GM12891 (cell line): ENCODE data around the gene NRTN.
"Not testable (repeated sequence)": the region's sequence is repeated elsewhere in the genome, so short reads cannot be mapped to it uniquely, and the experiment has no call there.

Source experiments
- DNase-seq: peaks from one replicate; pipeline ENCODE4 v3.0.0; 2011; ENCODE audit warnings: low spot score; ENCODE audit not compliant: insufficient read length
- FAIRE-seq: peaks from 2 replicates; lab custom pipeline; 2011; peaks lifted over from hg19 to GRCh38; lab: Jason Lieb, UNC
- PAX5 ChIP-seq: IDR thresholded peaks from 2 replicates; pipeline ENCODE4 v1.6.1; 2011; ENCODE audit warnings: low read length, moderate library complexity, mild to moderate bottlenecking; ENCODE audit not compliant: insufficient read depth, severe bottlenecking
- POLR2A ChIP-seq: IDR thresholded peaks from 2 replicates; pipeline ENCODE4 v1.6.1; 2011; ENCODE audit warnings: low read depth, low read length, control low read depth
- POLR2AphosphoS5 ChIP-seq: IDR thresholded peaks from 2 replicates; pipeline ENCODE4 v1.6.1; 2011; ENCODE audit warnings: low read depth, low read length, control low read depth
- POU2F2 ChIP-seq: IDR thresholded peaks from 2 replicates; pipeline ENCODE4 v1.6.1; 2011; ENCODE audit warnings: low read depth, mild to moderate bottlenecking, control low read depth, low read length, moderate library complexity
- SPI1 ChIP-seq: IDR thresholded peaks from 2 replicates; pipeline ENCODE4 v1.6.1; 2011; ENCODE audit warnings: low read depth, low read length, control low read depth
- TAF1 ChIP-seq: IDR thresholded peaks from 2 replicates; pipeline ENCODE4 v1.6.1; 2011; ENCODE audit warnings: low read depth, low read length, control low read depth

NRTN gene

GRCh38 chr19:5832061-5832460, 27.2 kb downstream of the NRTN start:
- FAIRE-seq (no peak), DNase-seq (no peak)
- TF ChIP-seq TAF1 (no peak), POU2F2 (no peak), POLR2AphosphoS5 (no peak), PAX5 (no peak), POLR2A (no peak), SPI1 (no peak)

- DNase-seq (no peak), FAIRE-seq (no peak)
- TF ChIP-seq POU2F2 (no peak), TAF1 (no peak), POLR2AphosphoS5 (no peak), SPI1 (no peak), PAX5 (no peak)
Measured at GRCh38 chr19:5832527-5833216, 27.8 kb downstream of the NRTN start.

GRCh38 chr19:5837761-5838352, 33.0 kb downstream of the NRTN start:
- FAIRE-seq: no peak
- no peak for DNase-seq
- TF ChIP-seq POLR2A (no peak), POLR2AphosphoS5 (no peak), SPI1 (no peak), PAX5 (no peak), TAF1 (no peak), POU2F2 (no peak)

- DNase-seq (no peak), FAIRE-seq (no peak)
- no peak for TF ChIP-seq POLR2A
- TF ChIP-seq POU2F2: no peak
- TF ChIP-seq POLR2AphosphoS5: no peak
- no peak for TF ChIP-seq TAF1
- TF ChIP-seq PAX5: no peak
- 0 out of 2 replicates have a peak, but pooled peaks have one; percentile 5 for TF ChIP-seq SPI1
Measured at GRCh38 chr19:5838353-5839064, 33.6 kb downstream of the NRTN start.

- DNase-seq: no peak
- TF ChIP-seq POLR2AphosphoS5 (no peak), PAX5 (no peak), POLR2A (no peak), SPI1 (peak; percentile 13; the same call in 1 of the 2 replicates), POU2F2 (no peak), TAF1 (no peak)
- no peak for FAIRE-seq
Measured at GRCh38 chr19:5839065-5840017, 34.5 kb downstream of the NRTN start, which contains the start of gene FUT6. Gene FUT6, minus strand, starts transcription at chr19:5839702. Its CDS starts 7,135 bp downstream, at chr19:5832567.

DNA sequence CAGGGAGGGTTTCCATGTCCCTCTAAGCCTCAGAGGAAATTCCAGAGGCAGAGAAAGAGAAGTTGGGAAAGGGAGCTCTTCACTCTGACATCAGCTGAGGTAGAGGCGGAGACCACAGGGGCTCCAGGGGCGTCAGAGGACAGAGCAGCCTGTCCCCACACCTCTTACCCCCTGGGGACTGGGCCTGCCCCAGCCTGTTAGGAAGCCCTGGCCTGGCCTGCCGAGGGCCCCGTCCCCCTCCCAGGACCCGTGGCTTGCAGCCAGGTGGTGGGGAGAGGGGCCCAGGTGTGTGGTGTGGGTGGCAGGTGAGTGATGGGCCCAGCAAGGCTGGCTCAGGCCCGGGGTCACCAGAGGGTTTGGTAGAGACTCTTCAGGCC, 36.9 kb downstream of the NRTN start:
- DNase-seq, FAIRE-seq: not testable (repeated sequence)

- DNase-seq (peak; percentile 13), FAIRE-seq (no peak)
- TF ChIP-seq POLR2AphosphoS5 (no peak), POLR2A (no peak)
Measured at GRCh38 chr19:5843295-5843927, 38.5 kb downstream of the NRTN start.

DNA sequence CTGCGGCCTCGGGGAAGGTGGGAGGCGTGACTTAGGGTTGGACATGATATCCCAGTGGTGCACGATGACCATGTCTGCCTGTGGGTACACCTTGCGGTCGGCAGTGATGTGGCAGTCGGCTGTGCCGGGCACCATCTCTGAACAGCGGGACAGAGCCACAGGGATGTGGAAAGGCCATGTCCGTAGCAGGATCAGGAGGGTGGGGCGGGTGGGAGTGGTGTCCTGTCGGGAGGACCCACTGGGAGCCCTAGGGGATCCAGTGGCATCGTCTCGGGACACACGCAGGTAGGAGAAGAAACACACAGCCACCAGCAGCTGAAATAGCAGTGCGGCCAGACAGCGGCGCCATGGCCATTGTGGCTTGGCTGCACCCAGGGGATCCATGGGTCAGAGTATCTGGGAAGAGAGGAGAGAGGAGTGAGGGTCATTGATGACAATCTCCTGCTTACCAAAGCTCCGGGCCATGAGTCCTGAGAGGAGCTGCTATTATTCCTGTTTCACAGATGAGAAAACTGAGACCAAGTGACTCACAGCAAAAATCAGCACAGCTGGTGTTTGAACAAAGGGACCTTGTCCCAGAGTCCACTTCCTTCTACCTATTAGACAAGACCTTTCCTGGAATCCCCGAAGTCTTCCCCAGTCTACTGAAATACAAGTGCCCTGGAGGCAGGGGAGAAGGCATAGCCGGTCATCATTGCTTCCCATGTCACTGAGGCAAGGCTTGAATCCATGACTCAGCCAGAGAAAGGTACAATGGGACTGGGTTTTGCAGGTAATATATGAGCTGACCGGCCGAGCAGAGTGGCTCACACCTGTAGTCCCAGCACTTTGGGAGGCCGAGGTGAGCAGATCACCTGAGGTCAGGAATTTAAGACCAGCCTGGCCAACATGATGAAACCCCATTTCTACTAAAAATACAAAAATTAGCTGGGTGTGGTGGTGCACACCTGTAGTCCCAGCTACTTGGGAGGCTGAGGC, 39.9 kb downstream of the NRTN start:
- TF ChIP-seq PAX5 (no peak), POLR2A (no peak), SPI1 (no peak), POLR2AphosphoS5 (no peak), TAF1 (no peak), POU2F2 (no peak)
- no peak for DNase-seq
- FAIRE-seq: no peak

DNA sequence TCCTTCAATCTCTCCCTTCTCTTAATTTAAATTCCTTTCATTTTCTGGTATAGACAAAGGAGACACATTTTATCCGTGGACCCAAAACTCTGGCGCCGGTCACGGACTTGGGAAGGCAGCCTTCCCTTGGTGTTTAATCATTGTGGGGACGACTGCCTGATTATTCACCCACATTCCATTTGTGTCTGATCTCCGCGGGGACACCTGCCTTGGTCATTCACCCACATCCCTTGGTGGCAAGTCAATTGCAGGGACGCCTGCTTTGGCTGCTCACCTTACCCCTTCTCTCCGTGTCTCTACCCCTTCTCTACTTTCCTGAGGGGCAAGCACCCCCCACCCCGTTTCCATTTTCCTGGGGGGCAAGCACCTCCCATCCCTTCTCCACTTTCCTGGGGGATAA, 43.0 kb downstream of the NRTN start:
- not testable (repeated sequence) for DNase-seq, FAIRE-seq

GRCh38 chr19:5848621-5849020, 43.8 kb downstream of the NRTN start:
- not testable (repeated sequence) for FAIRE-seq, DNase-seq
